PFSK-1 (cell line): ENCODE data around the gene CPLX1.

ENCODE experiments used
- FOXP2 ChIP-seq: optimal IDR thresholded peaks from 2 replicates; pipeline ENCODE3; 2011; ENCODE audit warnings: borderline replicate concordance, control low read depth, inconsistent platforms; ENCODE audit not compliant: insufficient read depth; ENCODE audit errors: extremely low read length, extremely low read depth
- POLR2AphosphoS5 ChIP-seq: IDR thresholded peaks from 2 replicates; pipeline ENCODE4 v1.6.1; 2012; ENCODE audit warnings: low read depth, mild to moderate bottlenecking, control low read depth, low read length, moderate library complexity
- REST ChIP-seq, 2 experiments: IDR thresholded peaks; 2 replicates each; pipeline versions ENCODE4 v1.6.1 to v1.8.0; 2011 to 2012; ENCODE audit warnings: low read depth in 2 of 2, low read length in 2 of 2, control low read depth in 1 of 2, inconsistent platforms in 1 of 2, mild to moderate bottlenecking in 1 of 2, moderate library complexity in 1 of 2; ENCODE audit not compliant: insufficient read depth in 1 of 2
- SIN3A ChIP-seq: IDR thresholded peaks from 2 replicates; pipeline ENCODE4 v1.6.1; 2012; ENCODE audit warnings: mild to moderate bottlenecking, low read length, moderate library complexity, borderline replicate concordance; ENCODE audit not compliant: insufficient read depth
- TAF1 ChIP-seq: IDR thresholded peaks from 2 replicates; pipeline ENCODE4 v1.6.1; 2012; ENCODE audit warnings: low read length, control low read depth, borderline replicate concordance; ENCODE audit not compliant: insufficient read depth

Gene CPLX1

GRCh38 chr4:757111-757510 lies 68.8 kb downstream of the CPLX1 start:
- no peak for TF ChIP-seq TAF1
- no peak for TF ChIP-seq REST (IDR thresholded peaks at IDR 0.05; ENCODE audit: insufficient read depth in 1 of 2, low read depth in 2 of 2, low read length in 2 of 2)
- no peak for TF ChIP-seq FOXP2
- no peak for TF ChIP-seq SIN3A
- no peak for TF ChIP-seq POLR2AphosphoS5

- TF ChIP-seq POLR2AphosphoS5, result no peak
- TF ChIP-seq SIN3A, result no peak
- no peak for TF ChIP-seq TAF1
- TF ChIP-seq FOXP2, result no peak
- no peak for TF ChIP-seq REST (IDR thresholded peaks at IDR 0.05; ENCODE audit: insufficient read depth in 1 of 2, low read depth in 2 of 2, low read length in 2 of 2)
Measured at GRCh38 chr4:754221-755120, 71.5 kb downstream of the CPLX1 start.

GRCh38 chr4:752196-752861 lies 73.6 kb downstream of the CPLX1 start:
- TF ChIP-seq POLR2AphosphoS5 (no peak), FOXP2 (no peak), TAF1 (no peak), SIN3A (no peak), REST (IDR thresholded peaks at IDR 0.05; ENCODE audit: insufficient read depth in 1 of 2, low read depth in 2 of 2, low read length in 2 of 2) (no peak)

- TF ChIP-seq FOXP2 (no peak), REST (IDR thresholded peaks at IDR 0.05; ENCODE audit: insufficient read depth in 1 of 2, low read depth in 2 of 2, low read length in 2 of 2) (no peak), SIN3A (no peak), TAF1 (no peak)
Measured at GRCh38 chr4:751676-752075, 74.3 kb downstream of the CPLX1 start.
